ENCODE results near the gene NAA30.

NAA30 gene

GRCh38 chr14:57375156-57375555, 15.2 kb upstream of the NAA30 start:
- TF ChIP-seq REST (IDR thresholded peaks at IDR 0.05; ENCODE audit: insufficient read depth in 1 of 2, low read depth in 2 of 2, low read length in 2 of 2) (no peak), SIN3A (IDR thresholded peaks at IDR 0.05; ENCODE audit: borderline replicate concordance, insufficient read depth, low read length) (no peak), POLR2AphosphoS5 (IDR thresholded peaks at IDR 0.05; ENCODE audit: low read depth, low read length) (no peak), TAF1 (IDR thresholded peaks at IDR 0.05; ENCODE audit: borderline replicate concordance, insufficient read depth, low read length) (no peak), FOXP2 (optimal IDR thresholded peaks at IDR 0.05; ENCODE audit: borderline replicate concordance, extremely low read depth, extremely low read length, insufficient read depth) (no peak)

GRCh38 chr14:57378661-57379060, 11.7 kb upstream of the NAA30 start:
- no peak for TF ChIP-seq TAF1 (IDR thresholded peaks at IDR 0.05; ENCODE audit: borderline replicate concordance, insufficient read depth, low read length)
- no peak for TF ChIP-seq POLR2AphosphoS5 (IDR thresholded peaks at IDR 0.05; ENCODE audit: low read depth, low read length)
- no peak for TF ChIP-seq REST (IDR thresholded peaks at IDR 0.05; ENCODE audit: insufficient read depth in 1 of 2, low read depth in 2 of 2, low read length in 2 of 2)
- no peak for TF ChIP-seq SIN3A (IDR thresholded peaks at IDR 0.05; ENCODE audit: borderline replicate concordance, insufficient read depth, low read length)
- TF ChIP-seq FOXP2 (optimal IDR thresholded peaks at IDR 0.05; ENCODE audit: borderline replicate concordance, extremely low read depth, extremely low read length, insufficient read depth) = no peak

- TF ChIP-seq FOXP2 (optimal IDR thresholded peaks at IDR 0.05; ENCODE audit: borderline replicate concordance, extremely low read depth, extremely low read length, insufficient read depth) (no peak), REST (IDR thresholded peaks at IDR 0.05; ENCODE audit: insufficient read depth in 1 of 2, low read depth in 2 of 2, low read length in 2 of 2) (no peak), POLR2AphosphoS5 (IDR thresholded peaks at IDR 0.05; ENCODE audit: low read depth, low read length) (no peak), TAF1 (IDR thresholded peaks at IDR 0.05; ENCODE audit: borderline replicate concordance, insufficient read depth, low read length) (no peak), SIN3A (IDR thresholded peaks at IDR 0.05; ENCODE audit: borderline replicate concordance, insufficient read depth, low read length) (no peak)
Observed at GRCh38 chr14:57380935-57381334, 9.5 kb upstream of the NAA30 start.

- TF ChIP-seq REST (IDR thresholded peaks at IDR 0.05; ENCODE audit: insufficient read depth in 1 of 2, low read depth in 2 of 2, low read length in 2 of 2) = no peak
- no peak for TF ChIP-seq FOXP2 (optimal IDR thresholded peaks at IDR 0.05; ENCODE audit: borderline replicate concordance, extremely low read depth, extremely low read length, insufficient read depth)
- TF ChIP-seq SIN3A (IDR thresholded peaks at IDR 0.05; ENCODE audit: borderline replicate concordance, insufficient read depth, low read length) = no peak
- TF ChIP-seq TAF1 (IDR thresholded peaks at IDR 0.05; ENCODE audit: borderline replicate concordance, insufficient read depth, low read length) = no peak
- TF ChIP-seq POLR2AphosphoS5 (IDR thresholded peaks at IDR 0.05; ENCODE audit: low read depth, low read length) = no peak
Observed at GRCh38 chr14:57382283-57382682, 8.1 kb upstream of the NAA30 start.

Measured in PFSK-1 (cell line).